Skeletal muscle tissue (tissue), 4 donors: Measurements from ENCODE around the gene BRINP1. TPM values are rescaled to one million over a fixed set of nuclear protein-coding genes. Genes with fewer than 3 reads are reported as not detected.

ENCODE experiments used
- H3K27ac ChIP-seq: one replicate; pipeline ENCODE4 v1.7.0; 2013; ENCODE audit warnings: mild to moderate bottlenecking, low read depth, low read length, inconsistent platforms
- H3K27me3 ChIP-seq, 3 donors: one replicate each; pipeline ENCODE4 v1.7.0; 2013; ENCODE audit warnings: low read length in 3 of 3; ENCODE audit not compliant: control insufficient read depth in 3 of 3, insufficient read depth in 3 of 3
- H3K36me3 ChIP-seq, 3 donors: one replicate each; pipeline ENCODE4 v1.7.0; 2013; ENCODE audit warnings: low read length in 3 of 3; ENCODE audit not compliant: control insufficient read depth in 3 of 3, insufficient read depth in 3 of 3
- H3K4me1 ChIP-seq, 3 donors: one replicate each; pipeline ENCODE4 v1.7.0; 2013; ENCODE audit warnings: low read length in 3 of 3, mild to moderate bottlenecking in 3 of 3; ENCODE audit not compliant: control insufficient read depth in 3 of 3, insufficient read depth in 3 of 3
- H3K4me3 ChIP-seq, 3 donors: one replicate each; pipeline ENCODE4 v1.7.0; 2013; ENCODE audit warnings: low read length in 3 of 3
- H3K9ac ChIP-seq, 3 donors: one replicate each; pipeline ENCODE4 v1.7.0; 2013; ENCODE audit warnings: low read length in 3 of 3, mild to moderate bottlenecking in 3 of 3, moderate library complexity in 2 of 3, low read depth in 1 of 3
- H3K9me3 ChIP-seq, 3 donors: one replicate each; pipeline ENCODE4 v1.7.0; 2013; ENCODE audit warnings: low read length in 3 of 3; ENCODE audit not compliant: control insufficient read depth in 3 of 3
- total RNA-seq: library from RNA; depleted of rRNA; stranded (reverse); fragments of >200 nt; gene quantifications from one replicate; pipeline ENCODE4 v1.2.3, GENCODE V29; 2014
- donor health status: Osteomylitis.

BRINP1 gene
- total RNA-seq, 1 donor from 2014 or later: under 0.01 TPM

GRCh38 chr9:119216651-119217331 lies 152.4 kb downstream of the BRINP1 start:
- H3K27me3 ChIP-seq: no peaks in the 10 kb centered on the region
- H3K9me3 ChIP-seq: no peaks in the 10 kb centered on the region
- no peak overlapping the region for H3K9ac ChIP-seq
- no peak overlapping the region for H3K27ac ChIP-seq
- H3K36me3 ChIP-seq: no peaks in the 10 kb centered on the region
- no peaks in the 10 kb centered on the region for H3K4me1 ChIP-seq
- no peak overlapping the region for H3K4me3 ChIP-seq

GRCh38 chr9:119215651-119216050 lies 153.6 kb downstream of the BRINP1 start:
- Histone ChIP-seq H3K9me3 (no peaks in the 10 kb centered on the region), H3K9ac (no peak overlapping the region), H3K4me3 (no peak overlapping the region), H3K27me3 (no peaks in the 10 kb centered on the region), H3K36me3 (no peaks in the 10 kb centered on the region), H3K4me1 (no peaks in the 10 kb centered on the region), H3K27ac (no peak overlapping the region)

GRCh38 chr9:119213471-119213870 lies 155.8 kb downstream of the BRINP1 start:
- H3K9me3 ChIP-seq: no peaks in the 10 kb centered on the region
- H3K4me3 ChIP-seq: no peak overlapping the region
- no peaks in the 10 kb centered on the region for H3K4me1 ChIP-seq
- no peak overlapping the region for H3K27ac ChIP-seq
- no peaks in the 10 kb centered on the region for H3K36me3 ChIP-seq
- no peaks in the 10 kb centered on the region for H3K27me3 ChIP-seq
- H3K9ac ChIP-seq: no peak overlapping the region

GRCh38 chr9:119197893-119198607 lies 171.2 kb downstream of the BRINP1 start:
- H3K36me3 ChIP-seq: no peaks in the 10 kb centered on the region
- no peaks in the 10 kb centered on the region for H3K27me3 ChIP-seq
- H3K9ac ChIP-seq: no peak overlapping the region
- H3K9me3 ChIP-seq: peaks cover 0 to 3% (median 0%) of the 10 kb centered on the region in 3 donors
- H3K4me1 ChIP-seq: no peaks in the 10 kb centered on the region
- no peak overlapping the region for H3K4me3 ChIP-seq
- no peak overlapping the region for H3K27ac ChIP-seq

GRCh38 chr9:119195521-119195920 lies 173.7 kb downstream of the BRINP1 start:
- H3K4me1 ChIP-seq: no peaks in the 10 kb centered on the region

GRCh38 chr9:119185298-119185697 lies 183.9 kb downstream of the BRINP1 start:
- Histone ChIP-seq H3K27ac (no peak overlapping the region), H3K9me3 (peaks cover 0 to 1% (median 0%) of the 10 kb centered on the region in 3 donors), H3K36me3 (no peaks in the 10 kb centered on the region), H3K9ac (no peak overlapping the region), H3K4me1 (peaks cover 0 to 8% (median 7%) of the 10 kb centered on the region in 3 donors), H3K27me3 (no peaks in the 10 kb centered on the region), H3K4me3 (no peak overlapping the region)

More at GRCh38 chr9:119195521-119195920, 173.7 kb downstream of the BRINP1 start:
- Histone ChIP-seq H3K4me3 (no peak overlapping the region), H3K36me3 (no peaks in the 10 kb centered on the region), H3K9me3 (peaks cover 0 to 3% (median 0%) of the 10 kb centered on the region in 3 donors), H3K27me3 (no peaks in the 10 kb centered on the region), H3K9ac (no peak overlapping the region), H3K27ac (no peak overlapping the region)

GRCh38 chr9:119184265-119184936 lies 184.8 kb downstream of the BRINP1 start:
- Histone ChIP-seq H3K4me3 (no peak overlapping the region), H3K4me1 (peaks cover 0 to 8% (median 7%) of the 10 kb centered on the region in 3 donors), H3K36me3 (no peaks in the 10 kb centered on the region), H3K9ac (no peak overlapping the region), H3K9me3 (peaks cover 0 to 1% (median 0%) of the 10 kb centered on the region in 3 donors), H3K27ac (no peak overlapping the region), H3K27me3 (no peaks in the 10 kb centered on the region)

GRCh38 chr9:119181561-119181960 lies 187.7 kb downstream of the BRINP1 start:
- Histone ChIP-seq H3K27me3 (no peaks in the 10 kb centered on the region), H3K27ac (no peak overlapping the region), H3K9ac (no peak overlapping the region), H3K36me3 (no peaks in the 10 kb centered on the region), H3K4me3 (no peak overlapping the region), H3K4me1 (peaks cover 0 to 8% (median 7%) of the 10 kb centered on the region in 3 donors), H3K9me3 (peaks cover 0 to 1% (median 0%) of the 10 kb centered on the region in 3 donors)

GRCh38 chr9:119180897-119181296 lies 188.3 kb downstream of the BRINP1 start:
- Histone ChIP-seq H3K9ac (no peak overlapping the region), H3K9me3 (peaks cover 0 to 1% (median 0%) of the 10 kb centered on the region in 3 donors), H3K4me3 (no peak overlapping the region), H3K4me1 (peaks cover 0 to 8% (median 7%) of the 10 kb centered on the region in 3 donors), H3K27ac (no peak overlapping the region), H3K36me3 (no peaks in the 10 kb centered on the region), H3K27me3 (no peaks in the 10 kb centered on the region)

GRCh38 chr9:119179701-119180100 lies 189.5 kb downstream of the BRINP1 start:
- Histone ChIP-seq H3K36me3 (no peaks in the 10 kb centered on the region), H3K9ac (no peak overlapping the region), H3K27ac (no peak overlapping the region), H3K4me1 (peaks cover 0 to 8% (median 7%) of the 10 kb centered on the region in 3 donors), H3K4me3 (no peak overlapping the region), H3K27me3 (no peaks in the 10 kb centered on the region), H3K9me3 (peaks cover 0 to 1% (median 0%) of the 10 kb centered on the region in 3 donors)
